Mesothelial cell of epicardium (in vitro differentiated cells): ENCODE measurements around the gene SPATA18. TPM values are rescaled to one million over a fixed set of nuclear protein-coding genes. Genes with fewer than 3 reads are reported as not detected.

Experiments
- DNase-seq, 2 experiments: peaks; one replicate each; pipeline ENCODE4 v3.0.0; 2021; ENCODE audit warnings: low spot score in 2 of 2; ENCODE audit not compliant: unreplicated experiment in 2 of 2
- H3K27ac Mint-ChIP-seq: 2 replicates; pipeline ENCODE4 v1.8.0; 2021; ENCODE audit warnings: mixed read lengths
- H3K27me3 Mint-ChIP-seq: 2 replicates; pipeline ENCODE4 v1.8.0; 2021; ENCODE audit warnings: low read depth, mixed read lengths
- H3K36me3 Mint-ChIP-seq: 2 replicates; pipeline ENCODE4 v1.8.0; 2021; ENCODE audit warnings: mixed read lengths
- H3K4me1 Mint-ChIP-seq: 2 replicates; pipeline ENCODE4 v1.8.0; 2021; ENCODE audit warnings: mixed read lengths
- H3K4me3 Mint-ChIP-seq: 2 replicates; pipeline ENCODE4 v1.8.0; 2021; ENCODE audit warnings: mild to moderate bottlenecking, moderate library complexity, mixed read lengths
- H3K9me3 Mint-ChIP-seq: 2 replicates; pipeline ENCODE4 v1.8.0; 2021; ENCODE audit warnings: mixed read lengths
- total RNA-seq: library from RNA; stranded (reverse); gene quantifications from 3 replicates; pipeline ENCODE4 v1.2.1, GENCODE V29; 2021
- TF ChIP-seq, protein P1 (sequence below): fragments of 200-600 bp; sonication (generic); IDR thresholded peaks from one replicate; pipeline ENCODE4 v1.5.0; 2021; ENCODE audit warnings: antibody characterized with exemption; ENCODE audit not compliant: unreplicated experiment

The SPATA18 gene
- total RNA-seq, 1 donor from 2014 or later: 10.0 TPM

DNA sequence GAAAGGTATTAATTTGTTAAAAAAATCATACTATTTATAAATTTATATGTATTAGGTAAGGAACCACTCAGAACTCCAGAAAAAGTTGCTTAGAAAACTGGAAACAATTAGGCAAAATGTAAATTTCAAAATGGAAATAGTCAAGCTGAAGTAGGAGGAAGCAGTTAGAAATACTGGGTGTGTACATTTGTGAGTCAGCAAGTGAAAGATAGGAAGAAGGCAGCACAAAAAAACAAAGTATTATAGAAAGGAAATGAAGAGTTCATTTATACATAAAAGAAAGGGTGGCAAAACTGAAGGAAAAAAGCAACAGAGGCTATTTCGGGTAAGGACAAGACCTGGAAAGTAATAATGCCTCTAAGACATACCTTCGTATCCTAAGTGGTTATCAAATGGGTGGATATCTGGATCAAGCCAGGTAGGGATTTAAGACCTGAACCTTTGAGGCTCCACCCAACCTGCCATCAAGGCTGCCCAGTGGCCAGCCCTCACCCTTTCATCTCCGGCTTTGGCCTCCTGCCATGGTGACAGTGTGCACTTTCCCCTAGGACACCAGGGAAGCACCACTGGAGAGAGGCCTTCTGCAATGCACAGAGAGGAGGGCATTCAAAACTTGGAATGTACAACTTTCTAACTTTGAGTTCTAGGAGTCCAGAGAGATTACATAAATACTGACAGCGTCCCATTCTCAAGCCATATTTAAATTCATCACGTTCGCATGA lies 31.0 kb upstream of the SPATA18 start, which contains the start of gene LRRC66:
Gene LRRC66, minus strand, starts transcription at position 428 of the 722 bp plus-strand sequence. CDS start 2,750 bp downstream, outside the sequence.
- no peaks in the 10 kb centered on the region for H3K27me3 Mint-ChIP-seq
- H3K9me3 Mint-ChIP-seq: no peaks in the 10 kb centered on the region
- no peak within 1 kb of the TSS for H3K4me3 Mint-ChIP-seq

DNA sequence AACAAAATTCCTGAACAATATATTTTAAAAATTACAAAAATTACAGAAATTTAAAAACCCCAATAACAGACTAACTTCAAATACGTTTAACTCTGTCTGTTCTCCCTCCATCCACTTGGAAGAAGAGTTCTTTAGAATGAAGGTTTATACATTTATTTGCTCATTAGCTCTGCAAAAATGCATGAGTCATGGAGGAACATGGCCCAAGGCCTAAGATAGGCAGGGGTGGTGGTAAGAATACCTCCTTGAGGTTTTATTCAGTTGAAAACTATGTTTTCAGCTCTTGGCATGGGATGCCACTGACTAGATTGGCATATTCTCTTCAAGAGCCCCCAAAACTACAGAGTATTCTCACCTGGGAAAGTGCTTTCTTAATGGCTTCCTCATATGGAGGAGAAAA lies 22.1 kb upstream of the SPATA18 start:
- TF ChIP-seq, protein P1, sequence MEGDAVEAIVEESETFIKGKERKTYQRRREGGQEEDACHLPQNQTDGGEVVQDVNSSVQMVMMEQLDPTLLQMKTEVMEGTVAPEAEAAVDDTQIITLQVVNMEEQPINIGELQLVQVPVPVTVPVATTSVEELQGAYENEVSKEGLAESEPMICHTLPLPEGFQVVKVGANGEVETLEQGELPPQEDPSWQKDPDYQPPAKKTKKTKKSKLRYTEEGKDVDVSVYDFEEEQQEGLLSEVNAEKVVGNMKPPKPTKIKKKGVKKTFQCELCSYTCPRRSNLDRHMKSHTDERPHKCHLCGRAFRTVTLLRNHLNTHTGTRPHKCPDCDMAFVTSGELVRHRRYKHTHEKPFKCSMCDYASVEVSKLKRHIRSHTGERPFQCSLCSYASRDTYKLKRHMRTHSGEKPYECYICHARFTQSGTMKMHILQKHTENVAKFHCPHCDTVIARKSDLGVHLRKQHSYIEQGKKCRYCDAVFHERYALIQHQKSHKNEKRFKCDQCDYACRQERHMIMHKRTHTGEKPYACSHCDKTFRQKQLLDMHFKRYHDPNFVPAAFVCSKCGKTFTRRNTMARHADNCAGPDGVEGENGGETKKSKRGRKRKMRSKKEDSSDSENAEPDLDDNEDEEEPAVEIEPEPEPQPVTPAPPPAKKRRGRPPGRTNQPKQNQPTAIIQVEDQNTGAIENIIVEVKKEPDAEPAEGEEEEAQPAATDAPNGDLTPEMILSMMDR: no peak
- peaks cover 2% of the 10 kb centered on the region for H3K4me1 Mint-ChIP-seq
- no peaks in the 10 kb centered on the region for H3K27me3 Mint-ChIP-seq
- H3K36me3 Mint-ChIP-seq: peaks cover 38% of the 10 kb centered on the region
- H3K9me3 Mint-ChIP-seq: no peaks in the 10 kb centered on the region
- H3K27ac Mint-ChIP-seq: no peak overlapping the region
- H3K4me3 Mint-ChIP-seq: no peak overlapping the region
- no peak for DNase-seq

More for the DNA sequence above, 31.0 kb upstream of the SPATA18 start, which contains the start of gene LRRC66:
- Mint-ChIP-seq H3K36me3 (peaks cover 16% of the 10 kb centered on the region), H3K4me1 (peaks cover 8% of the 10 kb centered on the region), H3K27ac (no peak within 1 kb of the TSS)
- no peak for DNase-seq
- TF ChIP-seq, protein P1: no peak

DNA sequence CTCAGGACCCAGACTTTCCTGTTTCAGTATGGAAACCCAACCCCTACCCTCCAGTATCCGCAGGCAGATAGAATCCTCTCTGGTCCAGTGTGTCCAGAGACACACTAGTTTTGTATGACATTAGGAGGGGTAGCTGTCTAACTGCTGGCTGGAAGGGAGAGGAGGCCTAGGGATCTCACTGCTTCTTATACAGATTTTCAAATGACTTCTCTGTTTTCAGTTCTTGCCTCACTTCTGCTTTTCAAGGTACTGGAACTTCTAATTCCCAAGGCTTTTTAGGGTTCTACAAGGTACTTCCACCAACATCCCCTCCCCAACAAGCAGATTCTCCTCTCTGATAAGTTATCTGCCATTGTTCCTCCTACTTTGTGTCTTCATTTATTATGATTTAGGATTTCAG lies 19.1 kb upstream of the SPATA18 start:
- Mint-ChIP-seq H3K4me1 (peaks cover 20% of the 10 kb centered on the region), H3K27ac (no peak overlapping the region), H3K9me3 (no peaks in the 10 kb centered on the region), H3K4me3 (no peak overlapping the region), H3K27me3 (no peaks in the 10 kb centered on the region), H3K36me3 (peaks cover 29% of the 10 kb centered on the region)
- no peak for DNase-seq
- TF ChIP-seq, protein P1: no peak

DNA sequence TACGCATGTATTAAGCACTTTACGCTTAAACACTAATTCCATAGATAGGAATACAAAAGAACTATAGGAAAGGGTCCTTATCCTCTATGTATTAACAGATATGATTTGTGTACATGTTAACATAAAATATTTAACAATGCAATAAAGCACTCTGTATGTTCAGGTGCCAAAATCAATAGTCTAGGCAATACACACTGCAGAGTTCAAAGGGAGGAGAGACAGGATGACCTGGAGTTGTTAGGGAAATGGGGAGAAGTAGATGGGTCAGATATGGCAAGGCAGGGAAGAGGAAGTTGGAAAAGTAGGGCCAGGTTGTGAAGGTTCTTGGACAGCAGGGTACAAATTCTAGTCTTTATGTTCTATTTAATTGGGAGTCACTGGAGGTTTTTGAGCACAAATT lies 15.9 kb upstream of the SPATA18 start:
- Mint-ChIP-seq H3K27ac (no peak overlapping the region), H3K9me3 (no peaks in the 10 kb centered on the region), H3K36me3 (peaks cover 16% of the 10 kb centered on the region), H3K27me3 (peaks cover 2% of the 10 kb centered on the region), H3K4me1 (peaks cover 32% of the 10 kb centered on the region), H3K4me3 (no peak overlapping the region)
- TF ChIP-seq, protein P1: no peak
- DNase-seq: no peak

DNA sequence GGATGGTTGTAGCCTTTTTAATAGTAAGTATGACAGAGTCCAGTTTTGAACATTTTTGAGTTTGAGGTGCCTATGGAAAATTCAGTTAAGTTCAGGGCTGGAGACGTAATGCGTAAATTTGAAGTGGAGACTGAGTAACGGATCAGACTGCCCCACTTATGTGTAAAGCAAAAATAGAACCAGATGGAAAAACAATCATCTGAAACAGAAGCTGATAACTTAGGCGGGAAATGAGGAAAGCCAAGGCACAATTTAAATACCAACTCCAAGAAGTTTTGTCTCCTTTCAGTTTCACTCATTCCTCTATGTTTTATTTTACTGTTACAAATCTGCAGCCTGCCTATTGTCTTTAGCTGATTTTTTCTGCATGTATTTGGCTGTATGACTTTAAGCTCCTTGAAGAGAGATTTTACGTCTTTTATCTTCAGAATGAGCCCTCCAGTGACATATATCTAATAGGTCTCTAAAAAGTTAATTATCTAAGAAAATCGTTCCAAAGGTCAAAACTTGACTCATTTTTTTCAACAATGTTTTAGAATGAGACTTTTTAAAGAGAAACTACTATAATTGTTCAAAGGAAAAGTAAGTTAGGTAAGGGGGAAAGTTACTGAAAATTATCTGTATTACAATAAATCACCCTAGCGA lies 14.1 kb upstream of the SPATA18 start:
- peaks cover 32% of the 10 kb centered on the region for H3K4me1 Mint-ChIP-seq
- DNase-seq: no peak
- peaks cover 15% of the 10 kb centered on the region for H3K27me3 Mint-ChIP-seq
- H3K27ac Mint-ChIP-seq: peak overlapping the region; percentile 87
- no peaks in the 10 kb centered on the region for H3K9me3 Mint-ChIP-seq
- H3K4me3 Mint-ChIP-seq: peak overlapping the region; percentile 88
- TF ChIP-seq, protein P1: no peak
- H3K36me3 Mint-ChIP-seq: peaks cover 7% of the 10 kb centered on the region
